SKM-1 treated with dmso at 0.1 percent for 144 hours (cell line): ENCODE results near the gene TAF11L13.

ENCODE experiments used
- DNase-seq: peaks from one replicate; lab custom pipeline; 2025; ENCODE audit not compliant: unreplicated experiment; lab: John Stamatoyannopoulos, UW

The TAF11L13 gene

DNA sequence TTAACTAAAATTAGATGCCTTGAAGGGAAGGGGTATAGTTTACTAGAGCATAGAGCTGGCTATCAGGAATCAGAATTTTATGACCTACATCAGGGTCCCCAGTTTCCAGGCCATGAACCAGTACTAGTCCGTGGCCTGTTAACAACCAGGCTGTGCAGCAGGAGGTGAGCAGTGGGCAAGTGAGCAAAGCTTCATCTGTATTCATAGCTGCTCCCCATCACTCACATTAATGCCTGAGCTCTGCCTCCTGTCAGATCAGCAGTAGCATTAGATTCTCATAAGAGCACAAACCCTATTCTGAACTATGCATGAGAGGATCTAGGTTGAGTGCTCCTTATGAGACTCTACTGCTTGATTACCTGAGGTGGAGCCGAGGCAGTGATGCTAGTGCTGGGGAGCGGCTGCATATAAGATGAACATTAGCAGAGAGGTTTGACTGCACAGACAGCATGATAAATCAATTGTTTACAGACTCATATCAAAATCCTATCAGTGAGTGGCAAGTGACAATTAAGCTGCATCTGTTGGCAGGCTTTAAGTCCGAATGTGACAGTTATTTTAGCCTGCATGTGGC is 47.0 kb downstream of the TAF11L13 start:
- no peak for DNase-seq

GRCh38 chr5:17679597-17680203 is 47.8 kb downstream of the TAF11L13 start:
- no peak for DNase-seq

DNA sequence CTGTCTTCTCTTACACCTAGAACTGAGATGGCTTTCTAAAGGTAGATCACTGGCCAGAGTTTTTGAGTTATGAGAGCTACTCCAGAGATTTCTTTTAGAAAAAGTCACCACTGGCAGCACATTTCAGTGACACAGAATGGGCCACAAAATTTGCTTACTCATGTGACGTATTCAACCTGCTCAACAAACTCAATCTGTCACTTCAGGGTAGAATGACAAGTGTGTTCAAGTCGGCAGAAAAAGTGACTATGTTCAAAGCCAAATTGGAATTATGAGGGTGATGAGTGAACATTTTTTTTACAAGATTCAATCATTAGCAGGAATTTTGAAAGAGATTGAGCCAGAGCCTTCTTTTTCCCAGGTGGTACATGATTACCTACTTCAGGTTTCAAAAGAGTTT is 48.8 kb downstream of the TAF11L13 start:
- no peak for DNase-seq
